ENCODE measurements around the gene FNIP1. TPM values are rescaled to one million over a fixed set of nuclear protein-coding genes. Genes with fewer than 3 reads are reported as not detected.

FNIP1 gene
- total and polyA plus RNA-seq, 2 of the 8 experiments (the other 6 are each of a cell fraction or from before 2014, with no cell fraction given), result 3.5 to 17.3 TPM

DNA sequence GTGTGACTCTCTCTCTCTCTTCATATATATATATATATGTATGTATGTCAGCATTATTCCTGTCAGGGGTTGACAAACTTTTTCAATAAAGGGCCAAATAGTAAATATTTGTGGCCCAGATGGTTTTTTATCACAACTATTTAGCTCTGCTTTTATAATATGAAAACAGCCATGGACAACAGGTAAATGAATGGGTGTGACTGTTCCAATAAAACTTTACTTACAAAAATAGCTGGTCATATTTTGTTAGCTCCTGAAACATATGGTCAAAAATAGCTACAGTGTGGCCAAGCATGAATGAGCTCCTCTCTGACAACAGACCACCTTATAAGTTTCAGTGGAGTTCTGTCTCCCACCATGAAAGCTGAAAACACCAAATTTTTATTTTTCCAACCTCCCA is 183.4 kb downstream of the FNIP1 start:
- Histone ChIP-seq H2BK120ac (replicated peaks; ENCODE audit: low read depth, low read length) (no peak overlapping the region), H3K4me3 (ENCODE audit: extremely low read depth in 1 of 4, insufficient read depth in 2 of 4, low read depth in 3 of 4, low read length in 4 of 4) (no peak overlapping the region), H3K27me3 (replicated peaks in 1 of 4; ENCODE audit: control insufficient read depth in 3 of 4, extremely low read depth in 1 of 4, insufficient read depth in 3 of 4, low read length in 3 of 4) (no peaks in the 10 kb centered on the region), H3K36me3 (ENCODE audit: control insufficient read depth in 2 of 4, insufficient read depth in 4 of 4, low read length in 3 of 4) (no peaks in the 10 kb centered on the region), H2AK5ac (ENCODE audit: low read depth, low read length) (no peak overlapping the region), H4K8ac (ENCODE audit: extremely low read depth, insufficient read depth, low read length) (no peak overlapping the region), H3K79me1 (ENCODE audit: low read depth, low read length) (peaks cover 7% of the 10 kb centered on the region), H3K4me2 (ENCODE audit: insufficient read depth in 1 of 2, low read depth in 2 of 2, low read length in 2 of 2) (no peak overlapping the region), H3K14ac (ENCODE audit: insufficient read length) (no peak overlapping the region), H3K27ac (ENCODE audit: low read depth, low read length) (no peak overlapping the region), H3K9ac (replicated peaks in 1 of 4; ENCODE audit: extremely low read depth in 1 of 4, low read depth in 3 of 4, low read length in 3 of 4) (no peak overlapping the region), H3K4ac (replicated peaks; ENCODE audit: insufficient read length, low read depth, low read length) (no peak overlapping the region), H3K23ac (ENCODE audit: insufficient read length) (no peak overlapping the region), H4K91ac (replicated peaks; ENCODE audit: insufficient read length, low read length) (no peak overlapping the region), H2BK15ac (ENCODE audit: low read length) (no peak overlapping the region), H4K5ac (ENCODE audit: insufficient read length, low read depth, low read length) (no peak overlapping the region), H3K9me3 (ENCODE audit: insufficient read depth in 2 of 2, low read depth in 1 of 2, low read length in 1 of 2) (no peaks in the 10 kb centered on the region), H3K56ac (replicated peaks; ENCODE audit: insufficient read length, low read depth, low read length) (no peak overlapping the region), H3K18ac (ENCODE audit: extremely low read depth, low read length) (no peak overlapping the region), H2BK5ac (ENCODE audit: low read depth, low read length) (no peak overlapping the region), H3K23me2 (ENCODE audit: low read depth, low read length) (no peaks in the 10 kb centered on the region), H3K4me1 (replicated peaks in 1 of 4; ENCODE audit: control insufficient read depth in 3 of 4, insufficient read depth in 4 of 4, low read length in 3 of 4) (peaks cover 0 to 8% (median 1%) of the 10 kb centered on the region in 4 experiments; a peak in 2 of 7 replicates), H2BK12ac (ENCODE audit: low read depth, low read length) (no peak overlapping the region), H2BK20ac (ENCODE audit: low read length) (no peak overlapping the region), H4K20me1 (replicated peaks in 1 of 2; ENCODE audit: control insufficient read depth in 1 of 2, insufficient read depth in 2 of 2, low read length in 2 of 2) (peaks cover 3 to 8% of the 10 kb centered on the region in 2 experiments), H2AFZ (ENCODE audit: low read length) (no peak overlapping the region), H3K79me2 (ENCODE audit: control insufficient read depth in 1 of 2, insufficient read depth in 2 of 2, low read length in 2 of 2) (peaks cover 13 to 93% of the 10 kb centered on the region in 2 experiments)
- DNase-seq (ENCODE audit: low read depth in 1 of 2, low spot score in 2 of 2) (no peak), FAIRE-seq (no peak)
- POLR2A ChIA-PET (ENCODE audit: partially characterized antibody), result no interaction called here
- TF ChIP-seq CTBP2 (IDR thresholded peaks at IDR 0.05; ENCODE audit: borderline replicate concordance, insufficient read depth, insufficient read length, low read length) (no peak), NRF1 (IDR thresholded peaks at IDR 0.05; ENCODE audit: low read depth, low read length) (no peak), TAF1 (IDR thresholded peaks at IDR 0.05; ENCODE audit: low read depth, low read length) (no peak), POU5F1 (IDR thresholded peaks at IDR 0.05; ENCODE audit: low read depth, low read length) (no peak), ZNF274 (IDR thresholded peaks at IDR 0.05; ENCODE audit: borderline replicate concordance, extremely low read depth, low read length) (no peak), TCF12 (IDR thresholded peaks at IDR 0.05; ENCODE audit: low read depth, low read length) (no peak), YY1 (IDR thresholded peaks at IDR 0.05; ENCODE audit: low read depth, low read length) (no peak), KDM1A (IDR thresholded peaks at IDR 0.05; ENCODE audit: borderline replicate concordance, low read length) (no peak), FOSL1 (IDR thresholded peaks at IDR 0.05; ENCODE audit: insufficient read depth, low read depth, low read length) (no peak), PHF8 (conservative IDR thresholded peaks at IDR 0.05; ENCODE audit: low read depth, low read length) (no peak)
- TF ChIP-seq, protein P1, sequence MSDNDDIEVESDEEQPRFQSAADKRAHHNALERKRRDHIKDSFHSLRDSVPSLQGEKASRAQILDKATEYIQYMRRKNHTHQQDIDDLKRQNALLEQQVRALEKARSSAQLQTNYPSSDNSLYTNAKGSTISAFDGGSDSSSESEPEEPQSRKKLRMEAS (IDR thresholded peaks at IDR 0.05), result no peak
- CTCF ChIA-PET (ENCODE audit: partially characterized antibody), result interaction anchor here (2.7 kb wide), 1 partner anchor 24 kb away, joined by 9 read pairs; no protein-coding TSS in a partner anchor
